ENCODE data around the gene KSR1.
"Not testable (repeated sequence)": the region's sequence is repeated elsewhere in the genome, so short reads cannot be mapped to it uniquely, and the experiment has no call there.

KSR1 gene

DNA sequence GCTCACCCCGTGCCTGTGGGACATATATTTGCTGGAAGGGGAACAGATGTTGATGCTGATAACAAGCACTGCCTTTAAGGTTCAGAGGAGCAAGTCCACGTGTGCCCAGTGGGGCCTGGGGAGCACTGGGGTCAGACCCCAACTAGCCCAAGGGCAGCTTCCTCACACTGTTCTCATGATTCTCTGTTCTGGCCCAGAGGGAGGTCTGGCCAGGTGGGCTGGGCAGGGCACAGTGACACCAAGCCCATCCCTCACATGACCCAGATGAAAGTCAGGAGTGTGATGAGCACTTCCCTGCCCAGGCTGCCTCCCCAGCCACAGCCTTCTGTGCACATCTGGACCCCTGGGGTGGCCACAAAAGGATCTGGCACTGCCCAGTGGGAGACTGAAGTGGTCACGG, 29.8 kb upstream of the KSR1 start:
- not testable (repeated sequence) for DNase-seq (ENCODE audit: low read depth)

DNA sequence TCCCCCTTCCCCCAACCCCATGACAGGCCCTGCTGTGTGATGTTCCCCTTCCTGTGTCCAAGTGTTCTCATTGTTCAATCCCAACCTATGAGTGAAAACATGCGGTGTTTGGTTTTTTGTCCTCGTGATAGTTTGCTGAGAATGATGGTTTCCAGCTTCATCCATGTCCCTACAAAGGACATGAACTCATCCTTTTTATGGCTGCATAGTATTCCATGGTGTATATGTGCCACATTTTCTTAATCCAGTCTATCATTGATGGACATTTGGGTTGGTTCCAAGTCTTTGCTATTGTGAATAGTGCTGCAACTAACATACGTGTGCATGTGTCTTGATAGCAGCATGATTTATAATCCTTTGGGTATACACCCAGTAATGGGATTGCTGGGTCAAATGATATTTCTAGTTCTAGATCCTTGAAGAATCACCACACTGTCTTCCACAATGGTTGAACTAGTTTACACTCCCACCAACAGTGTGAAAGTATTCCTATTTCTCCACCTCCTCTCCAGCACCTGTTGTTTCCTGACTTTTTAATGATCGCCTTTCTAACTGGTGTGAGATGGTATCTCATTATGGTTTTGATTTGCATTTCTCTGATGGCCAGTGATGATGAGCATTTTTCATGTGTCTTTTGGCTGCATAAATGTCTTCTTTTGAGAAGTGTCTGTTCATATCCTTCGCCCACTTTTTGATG, 28.9 kb upstream of the KSR1 start:
- DNase-seq (ENCODE audit: low read depth), result not testable (repeated sequence)

DNA sequence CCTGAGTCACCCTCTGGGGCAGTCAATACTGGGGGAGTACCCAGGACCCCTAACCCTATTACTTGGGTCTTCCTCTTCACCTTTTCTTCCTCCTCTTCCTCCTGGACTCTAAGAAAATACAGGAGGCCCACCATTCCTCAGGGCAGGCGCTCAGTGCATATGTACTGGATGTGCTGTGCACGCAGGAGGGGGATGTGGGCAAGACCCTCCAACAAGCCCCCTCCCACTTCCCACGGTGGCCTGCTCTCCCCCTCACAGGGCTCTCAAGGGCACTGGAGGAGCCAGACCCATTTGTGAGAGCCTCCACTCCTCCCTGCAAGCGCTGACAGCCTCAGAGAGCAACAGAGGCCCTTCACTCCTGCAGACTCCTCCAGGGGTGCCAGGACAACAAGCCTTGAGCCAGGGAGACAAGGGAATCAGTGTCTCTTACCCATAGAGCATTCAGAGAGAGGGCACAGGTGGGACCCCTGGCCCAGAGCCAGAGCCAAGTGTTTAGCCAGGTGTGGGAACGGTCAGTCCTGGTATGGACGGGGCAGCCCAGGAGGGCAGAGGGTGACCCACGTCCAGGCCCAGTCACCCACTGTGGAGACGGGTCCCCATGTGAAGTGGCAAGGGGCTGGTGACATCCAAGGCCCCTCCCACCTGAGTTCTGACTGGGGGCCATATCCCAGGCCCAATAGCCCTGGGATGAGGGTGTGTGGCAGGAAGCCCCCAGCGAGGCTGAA, 27.3 kb upstream of the KSR1 start:
- no peak for DNase-seq (ENCODE audit: low read depth)

DNA sequence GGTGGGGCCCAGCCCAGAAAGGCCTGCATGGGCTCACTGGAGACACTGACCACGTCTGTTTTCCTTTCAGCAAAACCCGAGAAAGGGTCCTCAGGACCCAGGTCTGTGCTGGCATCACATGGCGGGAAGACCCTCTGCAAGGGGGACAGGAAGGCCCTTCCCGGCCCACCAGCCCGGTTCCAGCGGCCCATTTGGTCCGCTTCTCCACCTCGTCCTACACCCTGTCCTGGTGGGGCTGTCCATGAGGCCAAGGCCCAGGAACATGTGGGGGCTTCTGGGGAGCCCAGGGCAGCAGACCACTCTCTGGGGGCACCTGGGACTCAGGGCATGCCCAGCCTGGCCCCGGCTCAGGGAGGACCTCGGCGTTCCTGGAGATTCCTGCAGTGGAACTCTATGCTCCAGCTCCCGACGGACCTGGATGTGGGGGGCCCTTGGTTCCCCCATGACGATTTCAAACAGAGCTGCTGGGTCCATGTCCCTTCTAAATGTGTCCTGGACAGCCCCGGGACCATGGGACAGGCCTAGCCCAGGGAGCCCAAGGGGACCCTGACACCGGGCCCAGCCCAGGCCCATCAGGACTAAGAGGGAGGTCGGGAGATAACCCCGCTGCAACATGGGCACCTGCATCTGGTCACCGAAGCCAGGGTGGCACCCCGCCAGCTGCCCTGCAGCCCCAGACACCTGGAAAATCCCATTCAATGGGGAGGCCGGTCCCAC, 26.4 kb upstream of the KSR1 start:
- no peak for DNase-seq (ENCODE audit: low read depth)

DNA sequence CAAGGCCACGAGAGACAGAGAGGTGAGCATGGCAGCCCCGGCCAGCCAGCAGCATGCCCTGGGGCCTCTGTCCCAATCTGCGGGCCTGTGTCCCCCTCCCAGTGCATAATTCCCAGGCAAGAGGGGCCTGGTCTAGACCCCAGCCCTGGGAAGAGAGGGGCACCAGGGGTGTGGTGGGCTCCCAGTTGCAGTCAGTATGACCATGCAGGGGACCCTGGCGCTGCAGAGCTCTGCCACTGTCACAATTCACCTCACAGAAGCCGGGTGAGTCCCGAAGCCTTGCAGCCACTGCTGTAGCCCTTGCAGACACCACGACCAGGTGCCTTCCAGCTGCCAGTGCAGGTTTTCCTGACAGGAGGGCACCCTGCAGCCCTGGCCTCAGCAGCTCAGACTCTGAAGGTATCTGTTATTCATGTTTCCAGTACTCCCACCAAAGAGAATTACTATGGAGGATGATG, 25.8 kb upstream of the KSR1 start:
- DNase-seq (ENCODE audit: low read depth), result no peak

DNA sequence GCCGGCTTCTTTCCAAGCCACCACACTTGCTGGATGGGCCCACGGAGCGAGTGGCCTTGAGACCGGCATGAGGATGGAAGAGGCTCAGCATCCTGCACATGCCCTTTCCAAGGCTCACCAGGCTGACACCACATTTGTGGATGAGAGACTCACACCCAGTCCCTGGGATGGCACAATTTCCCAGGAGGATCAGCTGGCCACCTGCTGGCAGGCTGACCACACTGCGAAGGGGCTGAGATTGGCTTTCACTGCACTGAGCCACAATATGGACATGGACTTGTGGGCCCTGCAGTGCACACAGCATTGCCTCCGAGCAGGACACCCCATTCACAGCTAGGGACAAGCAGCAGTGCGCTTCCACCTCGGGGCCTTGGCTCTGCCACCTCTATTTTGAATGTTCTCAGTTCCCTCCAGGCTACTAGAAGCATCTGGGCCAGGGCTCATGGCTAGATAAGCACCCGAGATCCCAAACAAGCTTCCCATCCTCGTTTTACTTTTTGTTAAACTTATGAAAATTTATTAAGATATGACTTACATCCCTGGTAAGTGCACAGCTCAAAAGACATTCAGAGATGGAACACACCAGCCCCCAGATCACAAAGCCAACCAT, 25.3 kb upstream of the KSR1 start:
- DNase-seq (ENCODE audit: low read depth), result no peak

DNA sequence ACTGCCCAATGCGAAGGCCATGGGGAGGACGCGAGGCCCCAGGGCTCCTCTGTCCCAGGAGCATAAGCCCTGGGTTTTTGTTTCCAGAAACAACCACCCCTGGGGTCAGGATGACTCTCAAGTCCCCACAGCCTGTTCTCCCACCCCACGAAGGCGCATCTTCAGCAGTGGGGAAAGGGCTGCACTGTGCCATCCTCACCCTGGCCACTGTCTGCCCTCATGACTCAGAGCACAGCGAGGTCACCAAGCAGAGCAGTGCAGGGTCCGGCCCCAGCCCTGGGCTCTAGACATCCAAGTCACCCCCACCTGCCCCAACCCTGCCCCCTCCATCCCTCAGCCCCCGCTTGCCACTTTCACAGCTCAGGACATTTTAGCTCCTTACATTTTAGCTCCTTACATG, 22.7 kb upstream of the KSR1 start:
- DNase-seq (ENCODE audit: low read depth), result no peak

DNA sequence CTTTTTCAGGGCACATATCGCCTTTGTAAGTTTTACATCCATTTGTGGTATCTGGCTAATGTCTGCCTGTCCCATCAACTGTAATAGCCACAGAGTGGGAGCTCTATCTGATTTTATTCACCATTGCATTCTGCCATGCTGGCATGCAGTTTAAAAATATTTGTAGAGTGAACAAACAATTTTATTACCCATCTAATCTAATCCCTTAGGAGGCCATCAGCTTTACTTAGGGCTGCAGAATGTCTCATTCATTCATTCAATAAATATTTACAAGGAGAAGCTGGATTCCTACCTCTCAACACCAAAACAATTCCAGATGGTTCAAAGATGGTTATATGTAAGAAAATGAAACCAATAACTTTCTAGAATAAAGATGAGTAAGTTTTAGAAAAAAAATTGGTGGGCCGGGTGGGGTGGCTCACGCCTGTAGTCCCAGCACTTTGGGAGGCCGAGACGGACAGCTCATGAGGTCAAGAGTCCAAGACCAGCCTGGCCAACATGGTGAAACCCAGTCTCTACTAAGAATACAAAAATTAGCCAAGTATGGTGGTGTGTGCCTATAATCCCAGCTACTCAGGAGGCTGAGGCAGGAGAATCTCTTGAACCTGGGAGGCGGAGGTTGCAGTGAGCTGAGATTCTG, 20.7 kb upstream of the KSR1 start:
- DNase-seq (ENCODE audit: low read depth), result not testable (repeated sequence)

DNA sequence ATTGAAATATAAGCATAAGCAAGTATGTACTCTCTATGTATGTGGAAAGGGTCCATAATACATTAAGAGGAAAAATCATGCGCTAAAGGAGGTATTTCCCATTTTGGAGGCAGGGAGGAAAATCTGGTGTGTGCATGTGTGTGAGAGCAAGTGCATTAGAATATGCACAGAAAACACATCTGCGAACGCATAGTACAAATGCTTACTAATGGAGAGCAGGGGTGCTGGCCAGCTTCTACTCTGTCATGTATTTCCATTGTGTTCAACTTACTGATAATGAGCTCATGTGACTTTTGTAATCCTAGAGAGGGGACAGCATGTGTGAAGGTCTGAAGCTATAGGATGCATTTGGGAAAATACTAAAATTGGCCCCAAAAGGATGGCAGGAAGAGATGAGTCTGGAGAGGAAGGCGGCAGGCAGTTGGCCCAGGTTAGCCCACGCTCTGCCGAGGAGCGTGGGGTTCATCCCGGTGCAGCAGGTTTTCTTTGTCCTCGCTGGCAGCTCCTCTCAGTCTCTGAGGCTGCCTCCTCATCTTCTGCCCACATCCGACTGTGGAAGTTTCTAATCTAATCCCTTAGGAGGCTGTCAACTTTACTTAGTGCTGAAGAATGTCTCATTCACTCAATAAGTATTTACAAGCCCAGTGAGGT, 17.8 kb upstream of the KSR1 start:
- DNase-seq (ENCODE audit: low read depth), result no peak

DNA sequence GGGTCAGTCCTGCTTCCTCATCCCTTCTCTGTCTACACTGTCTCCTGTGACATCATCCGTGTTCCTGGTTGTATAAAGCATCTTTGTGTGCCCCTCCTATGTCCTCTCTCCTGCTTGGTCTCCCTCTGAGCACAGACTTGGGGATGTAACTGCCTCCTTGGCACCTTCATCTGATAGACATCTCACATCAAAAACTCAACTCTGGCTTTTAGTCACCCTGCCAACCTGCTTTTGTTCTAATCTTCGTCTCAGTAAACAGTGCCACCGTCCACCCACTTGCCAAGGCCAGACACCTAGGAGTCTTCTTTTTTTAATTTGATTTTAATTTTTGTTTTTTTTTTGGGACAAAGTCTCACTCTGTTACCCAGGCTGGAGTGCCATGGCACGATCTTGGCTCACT, 16.9 kb upstream of the KSR1 start:
- DNase-seq (ENCODE audit: low read depth), result no peak

DNA sequence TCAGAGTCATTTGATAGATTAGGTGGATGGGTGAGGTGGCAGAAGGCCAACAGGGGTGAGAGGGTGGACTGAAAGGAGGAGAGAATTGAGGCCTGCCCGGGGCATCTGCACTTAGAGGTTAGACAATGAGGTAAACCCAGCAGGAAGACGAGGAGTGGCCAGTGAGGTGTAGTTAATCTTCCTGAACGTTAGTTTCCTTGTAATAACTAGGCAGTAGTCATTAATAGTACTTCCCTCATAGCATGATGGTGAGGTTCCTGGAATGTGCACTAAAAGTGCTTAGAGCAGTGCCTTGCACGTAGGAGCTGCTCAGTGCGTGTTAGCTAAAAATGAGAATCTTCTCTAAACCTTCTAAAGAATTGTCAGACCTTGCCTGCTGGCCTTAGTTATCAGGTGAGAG, 13.5 kb upstream of the KSR1 start:
- no peak for DNase-seq (ENCODE audit: low read depth)

DNA sequence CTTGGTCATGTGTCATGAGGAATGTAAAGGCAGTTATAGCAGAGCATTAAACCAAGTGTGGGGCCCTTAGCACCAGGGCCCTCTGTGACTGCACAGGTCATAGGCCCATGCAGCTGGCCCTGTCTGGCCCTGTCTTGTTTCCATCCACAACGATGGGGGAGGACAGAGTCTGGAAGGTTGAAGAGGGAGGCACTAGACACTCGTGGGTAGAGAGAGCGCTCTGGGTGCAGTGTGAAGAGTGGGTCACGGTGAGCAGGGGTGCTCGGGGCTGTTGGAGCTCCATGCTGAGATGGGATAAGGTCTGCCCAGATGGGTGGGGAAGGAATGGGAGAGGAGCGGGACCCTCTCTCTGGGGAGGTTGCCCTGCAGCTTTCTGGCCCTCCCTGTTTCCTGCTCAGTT, 12.8 kb upstream of the KSR1 start:
- DNase-seq (ENCODE audit: low read depth), result no peak

DNA sequence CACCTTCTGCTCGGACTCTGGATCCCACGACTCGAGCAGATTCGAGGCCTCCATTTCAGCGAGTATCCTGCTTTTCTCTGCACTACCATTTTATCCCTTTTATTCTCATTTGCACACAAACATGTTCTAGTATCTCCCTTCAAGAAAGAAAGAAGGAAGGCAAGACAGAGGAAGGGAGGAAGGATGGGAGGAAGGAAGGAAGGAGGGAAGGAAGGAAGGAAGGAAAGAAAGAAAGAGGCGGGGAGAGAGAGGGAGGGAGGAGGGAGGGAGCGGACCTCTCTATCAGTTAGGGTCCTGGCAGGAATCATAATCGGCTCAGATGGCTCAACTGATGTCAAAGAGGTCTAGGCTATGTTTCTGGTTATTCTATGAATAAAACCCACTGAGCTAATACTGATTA, 10.3 kb upstream of the KSR1 start:
- DNase-seq (ENCODE audit: low read depth), result no peak

DNA sequence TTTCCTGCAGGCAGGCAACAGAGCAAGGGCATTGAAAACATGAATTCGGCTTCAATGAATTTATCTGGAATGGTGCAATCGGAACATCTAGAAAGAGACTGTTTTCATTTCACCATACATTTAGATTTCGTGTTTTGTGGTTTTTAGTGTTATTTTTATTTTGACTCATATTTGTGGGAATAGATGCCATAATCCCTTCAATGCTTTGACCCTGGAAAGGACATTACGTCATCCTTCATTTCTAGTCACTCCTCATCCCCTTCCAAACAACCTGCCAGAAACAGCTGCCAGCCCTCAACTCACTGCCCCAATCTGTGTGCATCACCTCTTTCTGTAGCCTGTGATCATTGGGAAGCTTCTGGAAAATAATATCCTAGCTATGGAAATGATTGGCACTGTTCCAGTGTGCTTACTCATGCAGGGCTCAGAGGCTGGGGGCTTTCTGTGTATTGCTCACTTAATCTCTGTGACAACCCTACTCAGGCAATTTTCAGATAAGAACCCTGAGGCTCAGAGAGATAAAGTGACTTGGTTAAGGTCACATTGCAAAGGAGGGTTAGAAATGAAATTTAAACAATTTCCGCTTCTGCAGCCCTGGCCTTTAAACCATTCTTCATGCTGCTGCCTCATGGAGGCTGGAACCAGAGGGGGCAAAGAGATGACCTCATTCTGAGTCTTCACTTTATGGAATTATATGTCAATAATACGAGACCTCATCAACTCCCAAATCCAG, 9.5 kb upstream of the KSR1 start:
- DNase-seq (ENCODE audit: low read depth), result no peak

DNA sequence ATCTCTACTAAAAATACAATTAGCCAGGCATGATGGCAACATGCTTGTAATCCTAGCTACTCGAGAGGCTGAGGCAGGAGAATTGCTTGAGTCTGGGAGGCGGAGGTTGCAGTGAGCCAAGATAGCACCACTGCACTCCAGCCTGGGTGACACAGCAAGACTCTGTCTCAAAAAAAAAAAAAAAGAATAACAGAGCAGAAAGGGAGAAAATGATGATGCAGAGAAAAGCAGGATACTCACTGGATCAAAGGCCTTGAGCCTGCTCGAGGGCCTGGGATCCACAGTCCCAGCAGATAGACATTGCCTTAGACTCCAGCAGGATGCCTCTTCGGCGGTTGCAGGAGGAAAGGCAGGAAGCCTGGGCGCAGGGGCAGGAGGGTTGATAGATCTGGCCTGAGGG, 7.7 kb upstream of the KSR1 start:
- DNase-seq (ENCODE audit: low read depth), result not testable (repeated sequence)

DNA sequence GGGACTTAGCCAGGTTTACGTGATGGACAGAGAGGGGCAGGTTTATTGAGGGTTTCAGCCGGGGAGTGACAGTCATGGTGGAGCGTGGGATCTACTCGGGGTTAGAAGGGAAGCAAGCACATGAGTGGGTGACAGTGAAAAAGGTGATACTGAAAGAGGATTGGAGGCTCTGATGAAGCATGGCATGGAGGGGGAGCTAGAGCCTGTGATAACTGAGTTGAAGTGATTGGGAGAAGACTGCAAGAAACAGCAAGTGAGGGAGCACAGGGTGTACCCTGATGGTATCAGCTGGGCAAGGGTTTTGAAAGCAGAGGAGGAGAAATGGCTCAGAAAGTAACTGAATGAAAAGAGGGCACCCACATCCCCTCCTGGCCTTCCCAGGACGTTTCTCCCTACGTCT, 6.7 kb upstream of the KSR1 start:
- DNase-seq (ENCODE audit: low read depth), result no peak

DNA sequence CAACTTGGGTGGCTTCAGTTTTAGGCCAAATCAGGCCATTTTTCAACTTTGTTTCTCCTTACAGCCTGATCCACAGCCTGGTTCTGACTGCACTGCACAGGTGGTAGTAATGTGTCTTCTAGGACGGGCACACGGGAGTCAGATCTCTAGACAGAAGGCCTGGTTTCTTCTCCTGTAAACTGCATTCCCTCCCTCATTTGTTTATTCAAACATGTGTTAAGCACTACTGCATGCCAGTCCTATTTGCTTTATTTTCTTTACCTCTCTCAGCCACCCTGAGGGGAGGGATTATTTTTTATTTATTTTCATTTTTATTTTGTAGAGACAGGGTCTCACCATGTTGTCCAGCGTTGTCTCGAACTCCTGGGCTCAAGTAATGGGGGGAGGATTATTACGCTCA, 6.3 kb upstream of the KSR1 start:
- DNase-seq (ENCODE audit: low read depth), result no peak

DNA sequence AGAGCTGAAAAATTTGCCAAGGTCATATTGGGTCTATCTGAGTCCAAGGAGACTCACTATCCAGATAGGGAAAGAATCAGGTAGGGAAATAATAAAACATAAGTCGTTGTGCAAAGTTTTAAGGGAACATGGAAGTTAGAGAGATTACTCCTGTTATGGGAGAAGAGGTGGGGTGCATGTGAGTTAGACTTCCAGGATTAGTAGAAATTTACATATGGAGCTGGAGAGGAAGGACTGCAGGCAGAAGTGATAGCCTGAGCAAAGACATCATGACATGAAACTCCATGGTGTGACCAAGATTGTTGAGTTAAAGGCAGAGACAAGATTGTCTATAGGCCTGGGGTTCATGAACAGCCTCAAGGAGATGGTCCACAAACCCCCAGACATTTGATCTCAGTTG, 5.8 kb upstream of the KSR1 start:
- no peak for DNase-seq (ENCODE audit: low read depth)

DNA sequence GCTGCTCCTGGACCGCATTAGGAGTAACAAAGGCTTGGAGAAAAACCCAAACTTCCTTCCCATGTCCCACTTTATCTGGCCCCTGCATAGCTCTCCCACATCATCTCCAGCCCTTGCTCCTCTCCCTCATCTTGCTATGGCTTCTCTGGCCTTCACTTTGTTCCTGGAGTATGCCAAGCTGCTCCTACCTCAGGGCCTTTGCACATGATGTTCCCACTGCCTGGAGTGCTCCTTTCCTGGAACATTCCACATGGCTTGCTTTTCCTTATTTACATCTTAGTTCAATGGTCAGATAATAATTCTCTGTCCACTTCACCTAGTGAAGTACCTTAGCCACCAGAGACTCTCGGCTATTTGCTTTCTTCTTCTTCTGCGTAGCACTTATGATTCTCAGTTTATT, 4.3 kb upstream of the KSR1 start:
- DNase-seq (ENCODE audit: low read depth), result no peak

DNA sequence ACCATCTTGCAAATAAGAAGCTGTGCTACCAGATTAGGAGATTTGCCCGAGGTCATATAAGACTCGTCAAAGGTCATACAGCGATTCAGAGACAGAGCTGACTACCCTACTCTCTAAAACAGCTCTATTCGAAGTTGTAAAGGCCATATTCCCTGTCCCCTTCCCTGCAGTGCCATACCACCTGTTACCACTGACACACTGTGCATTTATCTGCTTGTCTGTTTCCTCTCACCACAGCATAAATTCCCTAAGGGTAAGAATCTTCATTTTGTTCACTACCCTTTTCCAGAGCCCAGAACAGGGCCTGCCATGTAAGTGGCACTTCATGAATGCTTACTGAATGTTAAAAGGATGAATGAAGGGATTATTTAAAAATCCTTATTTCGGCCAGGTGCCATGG, 3.4 kb upstream of the KSR1 start:
- no peak for DNase-seq (ENCODE audit: low read depth)

DNA sequence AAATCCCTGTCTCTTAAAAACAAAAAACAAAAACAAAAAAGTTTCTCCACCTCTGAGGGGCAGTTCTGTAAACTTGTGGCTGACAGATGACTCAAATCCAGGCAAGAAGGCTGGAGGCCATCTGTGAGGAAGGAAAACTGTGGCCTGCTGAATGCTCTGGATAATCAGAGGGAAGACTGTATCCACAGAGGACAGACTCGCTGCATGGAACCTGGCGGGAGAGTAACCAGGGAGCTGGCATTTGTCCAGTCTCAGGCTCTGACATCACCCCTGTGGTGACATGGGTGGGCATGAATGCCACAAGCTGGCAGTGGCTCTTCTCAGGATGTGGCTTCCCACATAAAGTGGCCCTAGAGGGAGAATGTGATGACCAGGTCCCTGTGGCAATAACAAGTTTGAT, 2.8 kb upstream of the KSR1 start:
- no peak for DNase-seq (ENCODE audit: low read depth)
